Thyroid gland (tissue), 4 donors: ENCODE data around the gene ALG2.

Experiments used
- POLR2A ChIP-seq, 2 donors: fragments of 450-650 bp; IDR thresholded peaks; one replicate each; pipeline ENCODE4 v1.6.1; 2017; ENCODE audit warnings: antibody characterized with exemption in 2 of 2, mild to moderate bottlenecking in 2 of 2, moderate library complexity in 1 of 2
- TF ChIP-seq, protein P1 (sequence below), 6 experiments: fragments of 200-600 bp in 3 of 6; fragments of 450-650 bp in 3 of 6; sonication (generic) in 3 of 6; IDR thresholded peaks; one replicate each; pipeline ENCODE4 v1.5.1; 2016 to 2019; ENCODE audit warnings: antibody characterized with exemption in 6 of 6, mild to moderate bottlenecking in 2 of 6, inconsistent platforms in 1 of 6, moderate library complexity in 1 of 6

DNA sequence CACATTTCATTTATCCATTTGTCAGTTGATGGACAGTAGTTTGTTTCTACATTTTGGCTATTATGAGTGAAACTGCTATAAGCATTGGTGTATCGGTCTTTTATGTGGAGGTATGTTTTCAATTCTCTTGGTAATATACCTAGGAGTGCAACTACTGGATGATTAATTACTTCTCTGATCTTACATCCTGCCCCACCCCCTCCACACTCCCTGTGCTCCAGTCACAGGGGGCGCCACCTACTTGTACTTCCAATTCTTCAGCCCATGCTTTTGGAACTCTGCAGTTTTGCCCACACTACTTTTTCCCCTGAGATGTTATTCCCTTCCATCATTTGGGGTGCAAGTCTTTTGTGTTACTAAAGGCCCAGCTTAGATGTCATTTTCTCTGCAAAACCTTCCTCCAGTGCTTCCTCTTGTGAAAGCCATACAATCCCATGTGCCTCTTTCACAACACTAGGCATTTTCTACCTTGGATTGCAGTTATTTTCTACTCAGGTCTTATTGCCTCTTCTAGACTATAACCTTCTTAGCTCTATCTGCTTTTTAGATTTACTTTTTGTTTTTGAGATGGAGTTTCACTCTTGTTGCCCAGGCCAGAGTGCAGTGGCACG is 42.4 kb upstream of the ALG2 start:
- TF ChIP-seq, protein P1, sequence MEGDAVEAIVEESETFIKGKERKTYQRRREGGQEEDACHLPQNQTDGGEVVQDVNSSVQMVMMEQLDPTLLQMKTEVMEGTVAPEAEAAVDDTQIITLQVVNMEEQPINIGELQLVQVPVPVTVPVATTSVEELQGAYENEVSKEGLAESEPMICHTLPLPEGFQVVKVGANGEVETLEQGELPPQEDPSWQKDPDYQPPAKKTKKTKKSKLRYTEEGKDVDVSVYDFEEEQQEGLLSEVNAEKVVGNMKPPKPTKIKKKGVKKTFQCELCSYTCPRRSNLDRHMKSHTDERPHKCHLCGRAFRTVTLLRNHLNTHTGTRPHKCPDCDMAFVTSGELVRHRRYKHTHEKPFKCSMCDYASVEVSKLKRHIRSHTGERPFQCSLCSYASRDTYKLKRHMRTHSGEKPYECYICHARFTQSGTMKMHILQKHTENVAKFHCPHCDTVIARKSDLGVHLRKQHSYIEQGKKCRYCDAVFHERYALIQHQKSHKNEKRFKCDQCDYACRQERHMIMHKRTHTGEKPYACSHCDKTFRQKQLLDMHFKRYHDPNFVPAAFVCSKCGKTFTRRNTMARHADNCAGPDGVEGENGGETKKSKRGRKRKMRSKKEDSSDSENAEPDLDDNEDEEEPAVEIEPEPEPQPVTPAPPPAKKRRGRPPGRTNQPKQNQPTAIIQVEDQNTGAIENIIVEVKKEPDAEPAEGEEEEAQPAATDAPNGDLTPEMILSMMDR (IDR thresholded peaks at IDR 0.05): peak in 2 of 6 experiments; percentile 12 to 13
- no peak for TF ChIP-seq POLR2A (IDR thresholded peaks at IDR 0.05)
